SK-N-SH treated with all-trans-retinoic acid at 6 μM for 48 hours (cell line): ENCODE measurements around the gene DRD4.

Source experiments
- CREB5 ChIP-seq: fragments of 250-450 bp; sonication (Bioruptor Pico); IDR thresholded peaks from 2 replicates; pipeline ENCODE4 v1.5.1; 2020; ENCODE audit warnings: low read depth, mild to moderate bottlenecking, moderate library complexity
- GLIS3 ChIP-seq: fragments of 250-450 bp; sonication (Bioruptor Pico); IDR thresholded peaks from 2 replicates; pipeline ENCODE4 v1.5.0; 2020; ENCODE audit warnings: mild to moderate bottlenecking, moderate library complexity
- POU6F1 ChIP-seq: fragments of 250-450 bp; sonication (Bioruptor Pico); IDR thresholded peaks from 2 replicates; pipeline ENCODE4 v1.8.0; 2021; ENCODE audit warnings: low read depth, mild to moderate bottlenecking, moderate library complexity, borderline replicate concordance

- no peak for TF ChIP-seq GLIS3
- no peak for TF ChIP-seq POU6F1 (CRISPR knock-in tag)
- TF ChIP-seq CREB5 (CRISPR knock-in tag): no peak
These were observed 31.6 kb upstream of the DRD4 start for GRCh38 chr11:605286-606129.
